Progenitor cell of endocrine pancreas (in vitro differentiated cells): Measurements from ENCODE around the gene COX5B. TPM values are rescaled to one million over a fixed set of nuclear protein-coding genes. Genes with fewer than 3 reads are reported as not detected.
A peak's percentile ranks its signal among the peaks of the same experiment; 100 is the strongest.

Source experiments
- DNase-seq: peaks from one replicate; pipeline ENCODE4 v3.0.0; 2021; ENCODE audit warnings: low spot score; ENCODE audit not compliant: unreplicated experiment
- H3K27ac Mint-ChIP-seq: 2 replicates; pipeline ENCODE4 v1.8.0; 2021; ENCODE audit warnings: mild to moderate bottlenecking, moderate library complexity, mixed read lengths
- H3K27me3 Mint-ChIP-seq: 2 replicates; pipeline ENCODE4 v1.8.0; 2021; ENCODE audit warnings: mixed read lengths
- H3K36me3 Mint-ChIP-seq: 2 replicates; pipeline ENCODE4 v1.8.0; 2022; ENCODE audit warnings: mixed read lengths; ENCODE audit not compliant: insufficient read depth
- H3K4me1 Mint-ChIP-seq: 2 replicates; pipeline ENCODE4 v1.8.0; 2021; ENCODE audit warnings: low read depth, mixed read lengths
- H3K4me3 Mint-ChIP-seq: 2 replicates; pipeline ENCODE4 v1.8.0; 2021; ENCODE audit warnings: low read depth, mild to moderate bottlenecking, moderate library complexity, mixed read lengths
- H3K9me3 Mint-ChIP-seq: 2 replicates; pipeline ENCODE4 v1.8.0; 2021; ENCODE audit warnings: low read depth, mixed read lengths
- CTCF ChIP-seq: fragments of 200-600 bp; sonication (generic); IDR thresholded peaks from one replicate; pipeline ENCODE4 v1.5.0; 2021; ENCODE audit warnings: antibody characterized with exemption, mild to moderate bottlenecking; ENCODE audit not compliant: unreplicated experiment
- total RNA-seq: library from RNA; stranded (reverse); gene quantifications from 2 replicates; pipeline ENCODE4 v1.2.1, GENCODE V29; 2021

COX5B gene
- total RNA-seq, 1 donor from 2014 or later, result 161 TPM

- no peak for DNase-seq
- no peak for TF ChIP-seq CTCF
- Mint-ChIP-seq H3K36me3 (no peaks in the 10 kb centered on the region), H3K9me3 (no peaks in the 10 kb centered on the region), H3K27me3 (no peaks in the 10 kb centered on the region), H3K4me3 (no peak overlapping the region), H3K4me1 (peaks cover 3% of the 10 kb centered on the region), H3K27ac (no peak overlapping the region)
These were observed 42.4 kb downstream of the COX5B start for GRCh38 chr2:97688062-97688827.

GRCh38 chr2:97691166-97691565 lies 45.3 kb downstream of the COX5B start:
- no peak for TF ChIP-seq CTCF
- H3K4me1 Mint-ChIP-seq, result peaks cover 3% of the 10 kb centered on the region
- no peak for DNase-seq
- H3K4me3 Mint-ChIP-seq, result no peak overlapping the region
- no peaks in the 10 kb centered on the region for H3K9me3 Mint-ChIP-seq
- H3K36me3 Mint-ChIP-seq, result no peaks in the 10 kb centered on the region
- H3K27me3 Mint-ChIP-seq, result no peaks in the 10 kb centered on the region
- H3K27ac Mint-ChIP-seq, result no peak overlapping the region

- TF ChIP-seq CTCF, result no peak
- Mint-ChIP-seq H3K9me3 (no peaks in the 10 kb centered on the region), H3K27ac (no peak overlapping the region), H3K27me3 (no peaks in the 10 kb centered on the region), H3K4me3 (no peak overlapping the region), H3K4me1 (peaks cover 6% of the 10 kb centered on the region), H3K36me3 (no peaks in the 10 kb centered on the region)
- DNase-seq, result no peak
These were observed 47.6 kb downstream of the COX5B start for GRCh38 chr2:97693476-97693875.

- peaks cover 10% of the 10 kb centered on the region for H3K4me1 Mint-ChIP-seq
- H3K27me3 Mint-ChIP-seq, result no peaks in the 10 kb centered on the region
- H3K36me3 Mint-ChIP-seq, result no peaks in the 10 kb centered on the region
- H3K4me3 Mint-ChIP-seq, result no peak overlapping the region
- no peaks in the 10 kb centered on the region for H3K9me3 Mint-ChIP-seq
- no peak for DNase-seq
- H3K27ac Mint-ChIP-seq, result no peak overlapping the region
- TF ChIP-seq CTCF, result no peak
These were observed 49.9 kb downstream of the COX5B start for GRCh38 chr2:97695744-97696143.

GRCh38 chr2:97697252-97698235 lies 51.7 kb downstream of the COX5B start:
- peaks cover 7% of the 10 kb centered on the region for H3K4me1 Mint-ChIP-seq
- H3K36me3 Mint-ChIP-seq, result no peaks in the 10 kb centered on the region
- no peak overlapping the region for H3K27ac Mint-ChIP-seq
- DNase-seq, result peak; percentile 84
- no peak overlapping the region for H3K4me3 Mint-ChIP-seq
- no peaks in the 10 kb centered on the region for H3K9me3 Mint-ChIP-seq
- TF ChIP-seq CTCF, result peak; percentile 98
- H3K27me3 Mint-ChIP-seq, result no peaks in the 10 kb centered on the region
